ENCODE measurements around the gene ISYNA1. TPM values are rescaled to one million over a fixed set of nuclear protein-coding genes. Genes with fewer than 3 reads are reported as not detected.

Gene ISYNA1
- total and polyA plus RNA-seq, 2 donors (not counting 3 experiments of a cell fraction or from before 2014, with no cell fraction given) = 69.0 to 70.2 TPM

GRCh38 chr19:18474366-18474887 lies 36.5 kb upstream of the ISYNA1 start:
- Histone ChIP-seq H3K27me3 (ENCODE audit: control insufficient read depth in 2 of 2, insufficient read depth in 2 of 2, low read length in 2 of 2) (no peaks in the 10 kb centered on the region), H4K20me1 (replicated peaks; ENCODE audit: control insufficient read depth, extremely low read depth, insufficient read depth, low read length) (no peaks in the 10 kb centered on the region), H3K4me2 (ENCODE audit: insufficient read depth, low read length) (no peak overlapping the region), H3K36me3 (ENCODE audit: control insufficient read depth in 2 of 2, extremely low read depth in 1 of 2, insufficient read depth in 2 of 2, low read length in 2 of 2) (peaks cover 0 to 9% of the 10 kb centered on the region in 2 experiments), H3K4me1 (ENCODE audit: control insufficient read depth, extremely low read depth, insufficient read depth, low read length) (peaks cover 7% of the 10 kb centered on the region), H3K27ac (ENCODE audit: insufficient read depth, low read depth, low read length) (no peak overlapping the region), H3K9me3 (replicated peaks; ENCODE audit: control insufficient read depth, insufficient read depth, low read length) (no peaks in the 10 kb centered on the region), H3K79me2 (ENCODE audit: control insufficient read depth, insufficient read depth, low read length) (peaks cover 26% of the 10 kb centered on the region), H3K9ac (replicated peaks; ENCODE audit: extremely low read depth, insufficient read depth, low read length) (no peak overlapping the region), H2AFZ (ENCODE audit: low read depth, low read length) (no peak overlapping the region), H3K4me3 (replicated peaks in 1 of 3; ENCODE audit: insufficient read depth in 1 of 3, low read depth in 1 of 3, low read length in 3 of 3) (no peak overlapping the region), H3K9me1 (replicated peaks; ENCODE audit: control insufficient read depth, extremely low read depth, insufficient read depth, low read length) (no peaks in the 10 kb centered on the region)
- FAIRE-seq (no peak), DNase-seq (ENCODE audit: low read depth, low spot score) (no peak)
- intact Hi-C loops (cut with micrococcal nuclease) = loop anchor here (5.0 kb wide), 1 partner anchor 98 kb away; the partner anchor contains the start of gene UBA52
- dilution Hi-C loops (cut with MboI; ENCODE audit: extremely low pct_ligation_motif_present, low sequenced_read_pairs) = no loop called here
- ChIA-PET POLR2A (no interaction called here), CTCF (interaction anchor here (0.9 to 1.1 kb wide), 3 partner anchors 15 to 120 kb away, joined by 3 to 5 read pairs (median 3); no protein-coding TSS in a partner anchor)
- TF ChIP-seq FOS (IDR thresholded peaks at IDR 0.05; ENCODE audit: borderline replicate concordance, insufficient read depth, low read length) (no peak), GATA2 (IDR thresholded peaks at IDR 0.05; ENCODE audit: insufficient read depth, insufficient read length, low read depth, low read length) (no peak), MAX (IDR thresholded peaks at IDR 0.05; ENCODE audit: insufficient read depth, insufficient read length) (no peak), CTCF (IDR thresholded peaks at IDR 0.05; ENCODE audit: extremely low read depth in 1 of 2, insufficient read depth in 1 of 2, low read depth in 1 of 2, low read length in 2 of 2) (no peak), MYC (IDR thresholded peaks at IDR 0.05; ENCODE audit: low read depth, low read length) (no peak), POLR2AphosphoS5 (IDR thresholded peaks at IDR 0.05; ENCODE audit: insufficient read depth, low read depth, low read length) (no peak), POLR2A (IDR thresholded peaks at IDR 0.05; ENCODE audit: low read depth, low read length) (no peak), JUN (IDR thresholded peaks at IDR 0.05; ENCODE audit: borderline replicate concordance, insufficient read depth, insufficient read length, low read depth) (no peak), EZH2 (IDR thresholded peaks at IDR 0.05; ENCODE audit: borderline replicate concordance, low read depth, low read length, severe bottlenecking) (no peak)
- no TSS peak for BruUV-seq (replicated peaks)
